SK-N-SH treated with all-trans-retinoic acid at 6 μM for 48 hours (cell line): ENCODE results near the gene ERI3.

Experiments
- ATAC-seq: fragments of 200-7000 bp; cut with Tn5 transposase; 3 replicates; pipeline ENCODE4 v1.9.1; 2020; ENCODE audit warnings: mild to moderate bottlenecking, moderate library complexity
- ARNTL ChIP-seq: fragments of 450-650 bp; formaldehyde crosslinking; IDR thresholded peaks from 2 replicates; pipeline ENCODE4 v1.5.0; 2020; ENCODE audit warnings: low read depth, mild to moderate bottlenecking, moderate library complexity, borderline replicate concordance
- BACH2 ChIP-seq: fragments of 250-450 bp; sonication (Bioruptor Pico); IDR thresholded peaks from 2 replicates; pipeline ENCODE4 v1.9.0; 2021; ENCODE audit warnings: mild to moderate bottlenecking, borderline replicate concordance
- CREB5 ChIP-seq: fragments of 250-450 bp; sonication (Bioruptor Pico); IDR thresholded peaks from 2 replicates; pipeline ENCODE4 v1.5.1; 2020; ENCODE audit warnings: low read depth, mild to moderate bottlenecking, moderate library complexity
- CSDC2 ChIP-seq: fragments of 250-450 bp; sonication (Bioruptor Pico); IDR thresholded peaks from 2 replicates; pipeline ENCODE4 v1.5.0; 2020; ENCODE audit warnings: mild to moderate bottlenecking, moderate library complexity
- CSRNP3 ChIP-seq: fragments of 250-450 bp; sonication (Bioruptor Pico); IDR thresholded peaks from 2 replicates; pipeline ENCODE4 v1.5.1; 2021; ENCODE audit warnings: mild to moderate bottlenecking, moderate library complexity
- ESRRG ChIP-seq: fragments of 250-450 bp; sonication (Bioruptor Pico); IDR thresholded peaks from 2 replicates; pipeline ENCODE4 v1.6.1; 2021; ENCODE audit warnings: mild to moderate bottlenecking
- GLIS3 ChIP-seq: fragments of 250-450 bp; sonication (Bioruptor Pico); IDR thresholded peaks from 2 replicates; pipeline ENCODE4 v1.5.0; 2020; ENCODE audit warnings: mild to moderate bottlenecking, moderate library complexity
- ISL1 ChIP-seq: fragments of 250-450 bp; sonication (Bioruptor Pico); IDR thresholded peaks from 2 replicates; pipeline ENCODE4 v2.1.2; 2022; ENCODE audit warnings: mild to moderate bottlenecking, moderate library complexity
- OSR1 ChIP-seq: fragments of 250-450 bp; sonication (Bioruptor Pico); IDR thresholded peaks from 2 replicates; pipeline ENCODE4 v1.8.0; 2022; ENCODE audit warnings: moderate library complexity, mild to moderate bottlenecking, inconsistent platforms
- PATZ1 ChIP-seq: fragments of 250-450 bp; sonication (Bioruptor Pico); IDR thresholded peaks from 2 replicates; pipeline ENCODE4 v1.8.0; 2020; ENCODE audit warnings: mild to moderate bottlenecking, moderate library complexity, borderline replicate concordance
- POU6F1 ChIP-seq: fragments of 250-450 bp; sonication (Bioruptor Pico); IDR thresholded peaks from 2 replicates; pipeline ENCODE4 v1.8.0; 2021; ENCODE audit warnings: low read depth, mild to moderate bottlenecking, moderate library complexity, borderline replicate concordance
- SNAI2 ChIP-seq: fragments of 250-450 bp; sonication (Bioruptor Pico); IDR thresholded peaks from 2 replicates; pipeline ENCODE4 v1.5.0; 2020; ENCODE audit warnings: mild to moderate bottlenecking, moderate library complexity
- TCF4 ChIP-seq: fragments of 250-450 bp; sonication (Bioruptor Pico); IDR thresholded peaks from 2 replicates; pipeline ENCODE4 v1.8.0; 2021; ENCODE audit warnings: mild to moderate bottlenecking, moderate library complexity, borderline replicate concordance
- TOX ChIP-seq: fragments of 250-450 bp; sonication (Bioruptor Pico); IDR thresholded peaks from 2 replicates; pipeline ENCODE4 v1.8.0; 2021; ENCODE audit warnings: mild to moderate bottlenecking, moderate library complexity, borderline replicate concordance
- TSHZ2 ChIP-seq: fragments of 250-450 bp; sonication (Bioruptor Pico); IDR thresholded peaks from 2 replicates; pipeline ENCODE4 v1.5.0; 2020; ENCODE audit warnings: mild to moderate bottlenecking, moderate library complexity
- ZC3H10 ChIP-seq: fragments of 250-450 bp; sonication (Bioruptor Pico); IDR thresholded peaks from 2 replicates; pipeline ENCODE4 v1.5.1; 2021; ENCODE audit warnings: mild to moderate bottlenecking, moderate library complexity
- ZFP3 ChIP-seq: fragments of 250-450 bp; sonication (Bioruptor Pico); IDR thresholded peaks from 2 replicates; pipeline ENCODE4 v1.5.0; 2020; ENCODE audit warnings: mild to moderate bottlenecking, moderate library complexity
- ZFP30 ChIP-seq: fragments of 450-650 bp; formaldehyde crosslinking; IDR thresholded peaks from 2 replicates; pipeline ENCODE4 v1.5.0; 2022; ENCODE audit warnings: mild to moderate bottlenecking, moderate library complexity
- ZNF565 ChIP-seq: fragments of 450-650 bp; formaldehyde crosslinking; conservative IDR thresholded peaks from 2 replicates; pipeline ENCODE4 v1.5.0; 2020; ENCODE audit warnings: low read depth, mild to moderate bottlenecking, moderate library complexity
- ZNF70 ChIP-seq: fragments of 450-650 bp; formaldehyde crosslinking; IDR thresholded peaks from 2 replicates; pipeline ENCODE4 v1.5.0; 2020; ENCODE audit warnings: mild to moderate bottlenecking, moderate library complexity
- ZNF8 ChIP-seq: fragments of 450-650 bp; formaldehyde crosslinking; IDR thresholded peaks from 2 replicates; pipeline ENCODE4 v1.5.0; 2020; ENCODE audit warnings: mild to moderate bottlenecking, moderate library complexity

ERI3 gene

GRCh38 chr1:44290250-44291094, 64.6 kb downstream of the ERI3 start:
- ATAC-seq = no peak
- TF ChIP-seq OSR1 (CRISPR knock-in tag) (no peak), ZC3H10 (CRISPR knock-in tag) (no peak), ZFP30 (CRISPR knock-in tag) (no peak), POU6F1 (CRISPR knock-in tag) (no peak), CSDC2 (CRISPR knock-in tag) (no peak), TSHZ2 (CRISPR knock-in tag) (no peak), TCF4 (CRISPR knock-in tag) (no peak), CREB5 (CRISPR knock-in tag) (no peak), ZFP3 (no peak), GLIS3 (CRISPR knock-in tag) (no peak), SNAI2 (CRISPR knock-in tag) (no peak), BACH2 (CRISPR knock-in tag) (no peak), ZNF8 (CRISPR knock-in tag) (no peak), ZNF70 (CRISPR knock-in tag) (no peak), CSRNP3 (CRISPR knock-in tag) (no peak), ISL1 (no peak)
- TF ChIP-seq, all 23 proteins: peak for 0

- TF ChIP-seq ZNF70 (CRISPR knock-in tag) (no peak), ESRRG (CRISPR knock-in tag) (no peak), ARNTL (CRISPR knock-in tag) (no peak), ZNF565 (CRISPR knock-in tag) (no peak), TOX (CRISPR knock-in tag) (no peak), ZFP3 (no peak)
Observed at GRCh38 chr1:44289530-44289929, 65.5 kb downstream of the ERI3 start.

GRCh38 chr1:44288883-44289282, 66.2 kb downstream of the ERI3 start:
- TF ChIP-seq ZFP30 (CRISPR knock-in tag) = no peak
- TF ChIP-seq ZNF8 (CRISPR knock-in tag) = no peak
- TF ChIP-seq ISL1 = no peak
- TF ChIP-seq TSHZ2 (CRISPR knock-in tag) = no peak
- no peak for TF ChIP-seq PATZ1
- ATAC-seq = no peak

More at GRCh38 chr1:44289530-44289929, 65.5 kb downstream of the ERI3 start:
- ATAC-seq = no peak
